Adrenal gland (tissue), 5 donors: ENCODE data around the gene PCDHB12.
A peak's percentile ranks its signal among the peaks of the same experiment; 100 is the strongest.

Source experiments
- POLR2A ChIP-seq, 2 donors: fragments of 450-650 bp; IDR thresholded peaks; one replicate each; pipeline ENCODE4 v1.6.1; 2017; ENCODE audit warnings: antibody characterized with exemption in 2 of 2, mild to moderate bottlenecking in 2 of 2, moderate library complexity in 1 of 2
- TF ChIP-seq, protein P1 (sequence below), 6 experiments: fragments of 450-650 bp in 4 of 6; fragments of 200-600 bp in 2 of 6; sonication (generic) in 1 of 6; IDR thresholded peaks; 1 replicate in 5 of 6; 2 replicates in 1 of 6; pipeline versions ENCODE4 v1.5.1 to v1.8.0; 2016 to 2021; ENCODE audit warnings: antibody characterized with exemption in 6 of 6, mild to moderate bottlenecking in 2 of 6, moderate library complexity in 1 of 6
- donor health status: DM: no; HTN: no; CAD: no.

DNA sequence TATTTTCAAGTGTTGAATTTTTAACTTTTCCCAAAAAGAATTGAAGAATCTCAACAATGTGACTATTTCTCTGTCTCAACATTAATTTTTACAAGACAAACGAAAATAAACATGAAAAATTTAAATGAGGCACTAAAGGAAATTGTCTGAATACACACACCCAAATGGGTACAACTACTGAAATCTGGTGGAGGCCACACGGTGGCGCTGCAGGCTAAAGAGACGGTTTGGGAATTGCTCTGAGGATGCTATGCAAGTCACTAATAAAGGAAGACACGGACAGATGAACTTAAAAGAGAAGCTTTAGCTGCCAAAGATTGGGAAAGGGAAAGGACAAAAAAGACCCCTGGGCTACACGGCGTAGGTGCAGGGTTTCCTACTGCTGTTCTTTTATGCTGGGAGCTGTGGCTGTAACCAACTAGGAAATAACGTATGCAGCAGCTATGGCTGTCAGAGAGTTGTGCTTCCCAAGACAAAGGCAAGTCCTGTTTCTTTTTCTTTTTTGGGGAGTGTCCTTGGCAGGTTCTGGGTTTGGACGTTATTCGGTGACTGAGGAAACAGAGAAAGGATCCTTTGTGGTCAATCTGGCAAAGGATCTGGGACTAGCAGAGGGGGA is 16.3 kb upstream of the PCDHB12 start, which contains the start of gene PCDHB10:
- TF ChIP-seq, protein P1, sequence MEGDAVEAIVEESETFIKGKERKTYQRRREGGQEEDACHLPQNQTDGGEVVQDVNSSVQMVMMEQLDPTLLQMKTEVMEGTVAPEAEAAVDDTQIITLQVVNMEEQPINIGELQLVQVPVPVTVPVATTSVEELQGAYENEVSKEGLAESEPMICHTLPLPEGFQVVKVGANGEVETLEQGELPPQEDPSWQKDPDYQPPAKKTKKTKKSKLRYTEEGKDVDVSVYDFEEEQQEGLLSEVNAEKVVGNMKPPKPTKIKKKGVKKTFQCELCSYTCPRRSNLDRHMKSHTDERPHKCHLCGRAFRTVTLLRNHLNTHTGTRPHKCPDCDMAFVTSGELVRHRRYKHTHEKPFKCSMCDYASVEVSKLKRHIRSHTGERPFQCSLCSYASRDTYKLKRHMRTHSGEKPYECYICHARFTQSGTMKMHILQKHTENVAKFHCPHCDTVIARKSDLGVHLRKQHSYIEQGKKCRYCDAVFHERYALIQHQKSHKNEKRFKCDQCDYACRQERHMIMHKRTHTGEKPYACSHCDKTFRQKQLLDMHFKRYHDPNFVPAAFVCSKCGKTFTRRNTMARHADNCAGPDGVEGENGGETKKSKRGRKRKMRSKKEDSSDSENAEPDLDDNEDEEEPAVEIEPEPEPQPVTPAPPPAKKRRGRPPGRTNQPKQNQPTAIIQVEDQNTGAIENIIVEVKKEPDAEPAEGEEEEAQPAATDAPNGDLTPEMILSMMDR (IDR thresholded peaks at IDR 0.05), result peak in 5 of 6 experiments; percentile 8 to 29 (median 13)
- no peak for TF ChIP-seq POLR2A (IDR thresholded peaks at IDR 0.05)
